Astrocyte (in vitro differentiated cells and primary cell): ENCODE measurements around the gene FBXW7. TPM values are rescaled to one million over a fixed set of nuclear protein-coding genes. Genes with fewer than 3 reads are reported as not detected.

Source experiments
- DNase-seq: peaks from one replicate; pipeline ENCODE4 v3.0.0-alpha.2; 2010; ENCODE audit warnings: low read depth
- FAIRE-seq: peaks from 2 replicates; lab custom pipeline; 2011; peaks lifted over from hg19 to GRCh38; lab: Jason Lieb, UNC
- H2AFZ ChIP-seq: 2 replicates; pipeline ENCODE4 v1.6.0; 2012; ENCODE audit warnings: low read depth, low read length, inconsistent platforms
- H3K27ac ChIP-seq: 2 replicates; pipeline ENCODE4 v1.5.1; 2011; ENCODE audit warnings: low read depth, low read length, inconsistent platforms
- H3K27me3 ChIP-seq: 2 replicates; pipeline ENCODE4 v1.6.0; 2011; ENCODE audit warnings: low read length, inconsistent platforms; ENCODE audit not compliant: insufficient read depth
- H3K36me3 ChIP-seq: 2 replicates; pipeline ENCODE4 v1.5.1; 2011; ENCODE audit warnings: low read length, inconsistent platforms; ENCODE audit not compliant: insufficient read depth
- H3K4me1 ChIP-seq: 2 replicates; pipeline ENCODE4 v1.5.1; 2011; ENCODE audit warnings: low read length, inconsistent platforms; ENCODE audit not compliant: insufficient read depth
- H3K4me2 ChIP-seq: 2 replicates; pipeline ENCODE4 v1.6.0; 2012; ENCODE audit warnings: low read length, inconsistent platforms
- H3K4me3 ChIP-seq: 2 replicates; pipeline ENCODE4 v1.5.1; 2011; ENCODE audit warnings: low read depth, mild to moderate bottlenecking, low read length, inconsistent platforms; ENCODE audit not compliant: insufficient read depth
- H3K79me2 ChIP-seq: 2 replicates; pipeline ENCODE4 v1.6.0; 2012; ENCODE audit warnings: mild to moderate bottlenecking, low read length, inconsistent platforms; ENCODE audit not compliant: insufficient read depth
- H3K9ac ChIP-seq: 2 replicates; pipeline ENCODE4 v1.6.0; 2012; ENCODE audit warnings: mild to moderate bottlenecking, low read length, inconsistent platforms
- H3K9me3 ChIP-seq: 2 replicates; pipeline ENCODE4 v1.5.1; 2012; ENCODE audit warnings: low read depth, mild to moderate bottlenecking, low read length, inconsistent platforms; ENCODE audit not compliant: insufficient read depth
- H4K20me1 ChIP-seq: 2 replicates; pipeline ENCODE4 v1.6.0; 2012; ENCODE audit warnings: low read length, inconsistent platforms; ENCODE audit not compliant: insufficient read depth
- H3K27ac Mint-ChIP-seq: one replicate; pipeline ENCODE4 v1.8.0; 2021; ENCODE audit warnings: mild to moderate bottlenecking, mixed read lengths; ENCODE audit not compliant: unreplicated experiment
- H3K27me3 Mint-ChIP-seq: one replicate; pipeline ENCODE4 v1.8.0; 2021; ENCODE audit warnings: low read depth, mixed read lengths; ENCODE audit not compliant: unreplicated experiment
- H3K36me3 Mint-ChIP-seq: one replicate; pipeline ENCODE4 v1.8.0; 2021; ENCODE audit warnings: low read depth, mixed read lengths; ENCODE audit not compliant: unreplicated experiment
- H3K4me1 Mint-ChIP-seq: one replicate; pipeline ENCODE4 v1.8.0; 2021; ENCODE audit warnings: low read depth, mixed read lengths; ENCODE audit not compliant: unreplicated experiment
- H3K4me3 Mint-ChIP-seq: one replicate; pipeline ENCODE4 v1.8.0; 2021; ENCODE audit warnings: mild to moderate bottlenecking, moderate library complexity, mixed read lengths; ENCODE audit not compliant: unreplicated experiment
- H3K9me3 Mint-ChIP-seq: one replicate; pipeline ENCODE4 v1.8.0; 2021; ENCODE audit warnings: mild to moderate bottlenecking, mixed read lengths; ENCODE audit not compliant: unreplicated experiment
- CTCF ChIP-seq: IDR thresholded peaks from 2 replicates; pipeline ENCODE4 v1.5.1; 2011; ENCODE audit warnings: low read depth, mild to moderate bottlenecking, inconsistent platforms, low read length, moderate library complexity; ENCODE audit not compliant: insufficient read depth
- EZH2 ChIP-seq: IDR thresholded peaks from 2 replicates; pipeline ENCODE4 v1.6.1; 2012; ENCODE audit warnings: mild to moderate bottlenecking, low read length, inconsistent platforms; ENCODE audit not compliant: insufficient read depth
- total RNA-seq: library from RNA; stranded (reverse); gene quantifications from 2 replicates; pipeline ENCODE4 v1.2.1, GENCODE V29; 2021

FBXW7 gene
- total RNA-seq, 1 donor from 2014 or later, result 34.7 TPM

DNA sequence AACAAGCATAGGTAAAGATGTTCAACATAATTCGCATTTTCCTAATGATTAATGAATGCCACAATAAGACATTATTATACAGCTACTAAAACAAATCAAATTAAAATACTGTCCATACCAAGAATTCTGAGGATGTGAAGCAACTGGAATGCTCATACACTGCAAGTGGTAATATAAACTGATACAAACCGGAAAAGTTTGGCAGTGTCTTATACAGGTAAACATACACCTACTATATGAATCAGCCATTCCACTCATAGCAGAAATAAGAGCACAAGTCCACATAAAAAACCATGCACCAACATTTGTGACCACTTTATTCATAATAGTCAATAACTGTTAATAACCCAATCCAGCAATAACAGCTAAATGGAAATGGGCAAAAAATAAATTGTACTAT lies 79.3 kb downstream of the FBXW7 start:
- TF ChIP-seq EZH2 (no peak), CTCF (no peak)
- Mint-ChIP-seq H3K9me3 (no peaks in the 10 kb centered on the region), H3K4me1 (peaks cover 15% of the 10 kb centered on the region), H3K4me3 (no peak overlapping the region), H3K27ac (no peak overlapping the region), H3K27me3 (no peaks in the 10 kb centered on the region), H3K36me3 (no peaks in the 10 kb centered on the region)
- no peak overlapping the region for H2AFZ ChIP-seq
- no peaks in the 10 kb centered on the region for H3K9me3 ChIP-seq
- H3K4me2 ChIP-seq, result no peak overlapping the region
- H3K27ac ChIP-seq, result no peak overlapping the region
- peaks cover 50% of the 10 kb centered on the region for H3K79me2 ChIP-seq
- H4K20me1 ChIP-seq, result peaks cover 22% of the 10 kb centered on the region
- no peak overlapping the region for H3K9ac ChIP-seq
- no peak for DNase-seq
- H3K36me3 ChIP-seq, result no peaks in the 10 kb centered on the region
- H3K4me1 ChIP-seq, result peaks cover 3% of the 10 kb centered on the region
- H3K27me3 ChIP-seq, result no peaks in the 10 kb centered on the region
- no peak overlapping the region for H3K4me3 ChIP-seq
- no peak for FAIRE-seq

GRCh38 chr4:152455311-152455710 lies 80.6 kb downstream of the FBXW7 start:
- Histone ChIP-seq H3K9ac (no peak overlapping the region), H3K36me3 (no peaks in the 10 kb centered on the region), H3K4me2 (no peak overlapping the region), H3K4me1 (peaks cover 3% of the 10 kb centered on the region), H3K79me2 (peaks cover 47% of the 10 kb centered on the region), H3K27me3 (no peaks in the 10 kb centered on the region), H3K9me3 (no peaks in the 10 kb centered on the region), H3K27ac (no peak overlapping the region), H2AFZ (no peak overlapping the region), H4K20me1 (peaks cover 26% of the 10 kb centered on the region), H3K4me3 (no peak overlapping the region)
- Mint-ChIP-seq H3K9me3 (no peaks in the 10 kb centered on the region), H3K27ac (no peak overlapping the region), H3K36me3 (no peaks in the 10 kb centered on the region), H3K4me3 (no peak overlapping the region), H3K4me1 (peaks cover 11% of the 10 kb centered on the region), H3K27me3 (no peaks in the 10 kb centered on the region)
- TF ChIP-seq CTCF (no peak), EZH2 (no peak)
- no peak for DNase-seq
- FAIRE-seq, result no peak

- H3K79me2 ChIP-seq, result peaks cover 43% of the 10 kb centered on the region
- no peak overlapping the region for H3K4me2 ChIP-seq
- Mint-ChIP-seq H3K4me3 (no peak overlapping the region), H3K27me3 (no peaks in the 10 kb centered on the region), H3K36me3 (no peaks in the 10 kb centered on the region), H3K9me3 (no peaks in the 10 kb centered on the region), H3K4me1 (peaks cover 10% of the 10 kb centered on the region), H3K27ac (no peak overlapping the region)
- no peak overlapping the region for H3K27ac ChIP-seq
- H2AFZ ChIP-seq, result no peak overlapping the region
- FAIRE-seq (no peak), DNase-seq (peak; percentile 12)
- H3K27me3 ChIP-seq, result no peaks in the 10 kb centered on the region
- peaks cover 25% of the 10 kb centered on the region for H4K20me1 ChIP-seq
- no peaks in the 10 kb centered on the region for H3K36me3 ChIP-seq
- H3K4me3 ChIP-seq, result no peak overlapping the region
- peaks cover 3% of the 10 kb centered on the region for H3K4me1 ChIP-seq
- no peak overlapping the region for H3K9ac ChIP-seq
- no peak for TF ChIP-seq EZH2
- TF ChIP-seq CTCF, result peak; percentile 62
- no peaks in the 10 kb centered on the region for H3K9me3 ChIP-seq
Measured at GRCh38 chr4:152454398-152455011, 81.4 kb downstream of the FBXW7 start.
